H1 (cell line): ENCODE data around the gene RBM5. TPM values are rescaled to one million over a fixed set of nuclear protein-coding genes. Genes with fewer than 3 reads are reported as not detected.

ENCODE experiments used
- ATF3 ChIP-seq: IDR thresholded peaks from 2 replicates; pipeline ENCODE4 v1.6.1; 2011; ENCODE audit warnings: low read depth, mild to moderate bottlenecking, low read length; ENCODE audit not compliant: insufficient read depth
- BCL11A ChIP-seq, 2 experiments: IDR thresholded peaks; one replicate each; pipeline ENCODE4 v1.6.1; 2011; ENCODE audit warnings: low read depth in 2 of 2, low read length in 2 of 2, mild to moderate bottlenecking in 2 of 2
- CBX5 ChIP-seq: fragments of 300-800, 300-1000 bp; sonication (generic); IDR thresholded peaks from 2 replicates; pipeline ENCODE4 v1.7.1; 2016; ENCODE audit warnings: antibody characterized with exemption, low read length, low read depth
- CBX8 ChIP-seq: fragments of 300-800, 300-1000 bp; sonication (generic); IDR thresholded peaks from 2 replicates; pipeline ENCODE4 v1.7.1; 2016; ENCODE audit warnings: low read depth, low read length, borderline replicate concordance
- FOSL1 ChIP-seq: IDR thresholded peaks from 2 replicates; pipeline ENCODE4 v1.6.1; 2011; ENCODE audit warnings: mild to moderate bottlenecking, low read depth, low read length, moderate library complexity; ENCODE audit not compliant: insufficient read depth
- HDAC6 ChIP-seq: IDR thresholded peaks from one replicate; pipeline ENCODE4 v1.7.1; 2012; ENCODE audit warnings: low read depth, mild to moderate bottlenecking, inconsistent platforms, low read length, moderate library complexity
- KDM1A ChIP-seq: fragments of 200-600, 300-600 bp; sonication (generic); IDR thresholded peaks from 2 replicates; pipeline ENCODE4 v1.7.1; 2016; ENCODE audit warnings: mild to moderate bottlenecking, low read length, borderline replicate concordance
- MAX ChIP-seq: IDR thresholded peaks from 2 replicates; pipeline ENCODE4 v1.6.1; 2012; ENCODE audit warnings: inconsistent platforms
- NRF1 ChIP-seq: IDR thresholded peaks from 2 replicates; pipeline ENCODE4 v1.6.1; 2011; ENCODE audit warnings: mild to moderate bottlenecking, low read depth, low read length, improper control_type of control experiment
- RAD21 ChIP-seq, 2 experiments: IDR thresholded peaks in 1 of 2; conservative IDR thresholded peaks in 1 of 2; 2 replicates each; pipeline ENCODE4 v1.6.1; 2011; ENCODE audit warnings: low read depth in 2 of 2, low read length in 2 of 2, improper control_type of control experiment in 1 of 2, inconsistent platforms in 1 of 2, mild to moderate bottlenecking in 1 of 2, moderate library complexity in 1 of 2
- RBBP5 ChIP-seq: IDR thresholded peaks from 2 replicates; pipeline ENCODE4 v1.7.1; 2012; ENCODE audit warnings: low read depth, mild to moderate bottlenecking, inconsistent platforms, low read length, moderate library complexity, borderline replicate concordance
- SIN3A ChIP-seq, 2 experiments: IDR thresholded peaks in 1 of 2; conservative IDR thresholded peaks in 1 of 2; 2 replicates each; pipeline ENCODE4 v1.6.1; 2011 to 2012; ENCODE audit warnings: low read length in 2 of 2, improper control_type of control experiment in 1 of 2, low read depth in 1 of 2, mild to moderate bottlenecking in 1 of 2
- SRF ChIP-seq: IDR thresholded peaks from 2 replicates; pipeline ENCODE4 v1.6.1; 2011; ENCODE audit warnings: mild to moderate bottlenecking, low read depth, low read length, moderate library complexity
- TAF1 ChIP-seq: IDR thresholded peaks from 2 replicates; pipeline ENCODE4 v1.6.1; 2011; ENCODE audit warnings: mild to moderate bottlenecking, low read depth, low read length
- polyA plus RNA-seq, 7 experiments: library from polyadenylated mRNA; depleted of rRNA in 3 of 7; stranded (reverse) in 5 of 7; unstranded in 2 of 7; fragments of >200 nt in 5 of 7; fragments of 200-250 nt in 2 of 7; gene quantifications; 1 replicate in 5 of 7; 2 replicates in 1 of 7; 4 replicates in 1 of 7; pipeline versions ENCODE4 v1.2.1 to v1.2.3, GENCODE V29; 2011 to 2013; ENCODE audit warnings: missing spikeins in 2 of 7, mixed read lengths in 2 of 7
- total RNA-seq: library from RNA; stranded (reverse); fragmentation: NEBNext Ultra II Directional; extraction: Animal tissue kit (Norgen Biotek cat#: 25700); gene quantifications from 2 replicates; pipeline ENCODE4 v1.2.1, GENCODE V29; 2021

Gene RBM5
- total and polyA plus RNA-seq, 2 of the 8 experiments (the other 6 are each of a cell fraction or from before 2014, with no cell fraction given), result 82.7 to 144 TPM

GRCh38 chr3:50150863-50151686 is 62.4 kb downstream of the RBM5 start (continued):
- TF ChIP-seq FOSL1 (no peak), CBX5 (no peak), MAX (peak; percentile 56), CBX8 (no peak), TAF1 (no peak), KDM1A (no peak), BCL11A (IDR thresholded peaks at IDR 0.05; ENCODE audit: low read depth in 2 of 2, low read length in 2 of 2) (no peak), SIN3A (conservative IDR thresholded peaks at IDR 0.05 in 1 of 2, IDR thresholded peaks at IDR 0.05 in 1 of 2; ENCODE audit: low read depth in 1 of 2, low read length in 2 of 2) (no peak), RBBP5 (0 out of 2 replicates have a peak, but pooled peaks have one; percentile 9), NRF1 (no peak), RAD21 (IDR thresholded peaks at IDR 0.05 in 1 of 2, conservative IDR thresholded peaks at IDR 0.05 in 1 of 2; ENCODE audit: low read depth in 2 of 2, low read length in 2 of 2) (peak in 1 of 2 experiments; percentile 3; a peak in 1 of 4 replicates), SRF (no peak), HDAC6 (no peak), ATF3 (no peak)
